Ramos (cell line): Measurements from ENCODE around the gene CHEK1.
"Not testable (repeated sequence)": the region's sequence is repeated elsewhere in the genome, so short reads cannot be mapped to it uniquely, and the experiment has no call there.

Source experiments
- in situ Hi-C: fragments of 300-500 bp; cut with MboI; formaldehyde crosslinking; loops from one replicate; pipeline ENCODE4 v1.14.3; 2022; ENCODE audit warnings: low sequenced_read_pairs; ENCODE audit not compliant: unreplicated experiment

The CHEK1 gene

GRCh38 chr11:125624756-125625213 lies at the start of gene CHEK1:
Gene CHEK1 (plus strand): TSS chr11:125625163. CDS start chr11:125626769, 1,606 bp downstream.
- in situ Hi-C loops, result loop anchor here (25.0 kb wide), 2 partner anchors 263 to 588 kb away; partner anchors contain the start of genes FAM118B, HYLS1 and RPUSD4

GRCh38 chr11:125577181-125577580 lies 47.8 kb upstream of the CHEK1 start:
- in situ Hi-C loops, result not testable (repeated sequence)

GRCh38 chr11:125578783-125579182 lies 46.2 kb upstream of the CHEK1 start:
- in situ Hi-C loops, result no loop called here

DNA sequence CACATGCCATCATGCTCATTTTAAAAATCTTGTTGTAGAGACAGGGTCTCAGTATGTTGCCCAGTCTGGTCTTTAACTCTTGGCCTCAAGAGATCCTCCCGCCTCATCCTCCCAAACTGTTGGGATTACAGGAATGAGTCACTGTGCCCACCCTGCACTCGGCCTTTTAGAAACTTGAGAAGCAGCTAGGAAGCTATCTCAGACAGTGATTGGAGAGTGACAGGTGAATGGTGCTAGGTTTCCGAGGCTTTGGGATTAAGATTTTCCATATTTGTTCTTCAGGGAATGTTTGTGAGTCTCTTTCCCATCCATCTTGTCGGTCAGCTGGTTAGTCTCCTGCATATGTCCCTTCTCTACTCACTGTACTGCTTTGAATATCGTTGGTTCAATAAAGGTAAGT lies 45.2 kb upstream of the CHEK1 start:
- in situ Hi-C loops, result no loop called here

- in situ Hi-C loops, result no loop called here
These were observed 41.5 kb upstream of the CHEK1 start for GRCh38 chr11:125583496-125583895.

DNA sequence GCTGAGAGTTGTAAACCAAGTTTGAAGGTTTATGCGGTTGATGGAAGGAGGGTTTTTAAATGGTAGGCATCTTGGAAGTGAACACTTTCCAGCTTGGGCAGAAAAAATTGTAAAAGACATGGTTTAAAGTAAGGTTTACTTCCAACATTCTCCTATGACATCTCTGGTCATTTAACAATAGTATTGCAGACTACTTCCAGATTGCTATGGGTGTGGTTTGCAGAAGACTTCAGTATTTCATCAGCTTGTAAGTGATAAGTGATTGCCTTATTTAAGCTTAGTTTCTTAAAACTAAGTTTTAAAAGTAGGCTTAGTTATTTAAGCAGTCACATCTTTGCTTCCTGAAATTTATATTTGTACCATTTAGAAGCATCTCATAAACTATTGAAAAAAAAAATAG lies 39.5 kb upstream of the CHEK1 start:
- in situ Hi-C loops, result no loop called here

GRCh38 chr11:125586623-125587022 lies 38.3 kb upstream of the CHEK1 start:
- in situ Hi-C loops, result no loop called here

- in situ Hi-C loops, result no loop called here
These were observed 37.5 kb upstream of the CHEK1 start for GRCh38 chr11:125587480-125587879.

DNA sequence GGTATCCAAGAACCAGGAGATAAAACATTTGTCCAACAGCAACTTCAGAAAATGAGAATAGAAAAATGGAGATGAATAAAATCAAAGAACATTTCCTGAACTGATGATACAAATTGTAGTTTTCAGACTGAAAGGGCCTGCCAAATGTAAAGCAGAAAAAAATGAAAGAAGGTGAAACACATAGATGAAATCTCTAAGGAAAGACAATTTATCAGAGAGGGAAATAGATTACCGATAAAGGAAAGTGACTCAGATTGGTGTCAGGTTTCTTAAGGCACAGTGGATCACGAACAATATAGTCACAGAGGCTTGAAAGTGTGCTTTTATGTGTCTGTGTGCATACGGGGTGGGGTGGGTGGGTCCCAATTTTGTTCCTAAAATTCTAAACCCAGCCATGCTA lies 36.5 kb upstream of the CHEK1 start:
- in situ Hi-C loops, result no loop called here

- in situ Hi-C loops, result no loop called here
These were observed 33.2 kb upstream of the CHEK1 start for GRCh38 chr11:125591649-125592304.

DNA sequence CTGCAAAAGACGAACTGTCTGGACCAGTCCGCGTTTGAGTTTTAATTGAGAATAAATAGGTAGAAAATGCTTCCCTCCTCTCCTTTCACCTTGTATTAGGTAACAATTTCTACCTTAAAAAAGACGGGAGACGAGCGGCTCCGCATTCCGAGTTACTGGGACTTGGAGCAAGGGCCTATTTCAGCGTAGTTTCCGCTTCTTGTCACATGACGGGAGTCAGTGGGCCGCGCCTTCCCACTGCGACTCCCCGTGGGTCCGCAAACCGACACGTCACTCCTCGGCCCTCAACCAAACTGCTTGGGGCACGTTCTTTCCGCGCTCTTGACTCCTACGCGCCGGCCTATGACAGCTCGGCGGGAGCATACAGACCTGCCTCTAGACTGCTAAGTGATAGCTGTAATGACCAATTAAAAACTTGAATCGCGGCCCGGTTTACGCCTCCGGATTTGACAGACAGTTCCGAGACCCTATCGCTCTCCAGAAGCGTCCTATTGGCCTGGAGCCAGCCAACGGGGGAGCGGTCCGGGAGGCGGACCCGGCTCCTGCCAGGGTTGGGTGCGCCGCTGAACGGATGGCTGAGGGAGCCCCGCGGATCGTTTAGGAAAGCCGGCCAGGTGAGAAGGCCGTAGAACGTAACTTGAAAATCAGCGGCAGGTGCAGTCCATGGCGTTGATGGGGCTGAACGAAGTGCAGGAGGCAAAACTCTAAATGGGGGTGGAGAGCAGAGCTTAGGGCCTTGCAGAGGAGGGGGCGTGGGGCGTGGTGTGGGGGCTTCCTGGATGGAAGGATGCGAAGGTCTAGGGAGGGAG lies 32.5 kb upstream of the CHEK1 start, which contains the start of gene STT3A:
Gene STT3A (plus strand): TSS at position 548 of the 809 bp plus-strand sequence. CDS start 3,064 bp downstream, outside the sequence.
- in situ Hi-C loops, result no loop called here

GRCh38 chr11:125593114-125593820 lies 31.7 kb upstream of the CHEK1 start:
- in situ Hi-C loops, result no loop called here

DNA sequence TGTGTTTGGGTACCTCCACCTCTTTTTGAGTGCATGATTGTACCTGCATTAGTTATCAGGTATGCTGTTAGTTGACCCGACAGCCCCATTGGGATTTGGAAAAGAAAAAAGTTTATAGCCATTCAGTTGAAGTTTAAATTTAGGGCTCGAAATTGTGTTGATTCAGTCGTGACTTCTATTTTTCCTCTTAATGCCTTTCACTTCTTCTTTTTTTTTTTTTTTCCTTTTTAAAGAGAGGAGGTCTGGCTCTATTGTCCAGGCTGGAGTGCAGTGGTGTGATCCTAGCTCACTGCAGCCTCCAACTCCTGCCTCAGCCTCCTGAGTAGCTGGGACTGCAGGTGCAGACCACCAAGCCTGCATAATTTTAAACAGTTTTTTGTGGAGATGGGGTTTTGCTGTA lies 30.0 kb upstream of the CHEK1 start:
- in situ Hi-C loops, result no loop called here

DNA sequence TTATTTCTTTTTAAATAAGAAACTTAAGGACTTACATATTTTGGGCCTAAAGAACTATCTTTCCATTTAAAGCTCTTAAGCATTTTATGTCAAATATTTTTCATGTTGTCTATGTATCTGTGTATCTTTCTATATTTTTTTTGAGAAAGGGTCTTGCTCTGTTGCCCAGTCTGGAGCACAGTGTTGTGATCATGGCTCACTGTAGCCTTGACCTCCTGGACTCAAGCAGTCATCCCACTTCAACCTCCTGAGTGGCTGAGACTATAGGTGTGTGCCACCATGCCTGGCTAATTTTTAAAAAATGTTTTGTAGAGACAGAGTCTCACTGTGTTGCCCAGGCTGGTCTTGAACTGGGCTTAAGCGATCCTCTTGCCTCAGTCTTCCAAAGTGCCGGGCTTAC lies 24.3 kb upstream of the CHEK1 start:
- in situ Hi-C loops, result loop anchor here (25.0 kb wide), 1 partner anchor 612 kb away; the partner anchor contains the start of genes FAM118B and RPUSD4

- in situ Hi-C loops, result loop anchor here (25.0 kb wide), 1 partner anchor 609 kb away; the partner anchor contains the start of genes FAM118B and RPUSD4
These were observed 21.8 kb upstream of the CHEK1 start for GRCh38 chr11:125603207-125603606.

GRCh38 chr11:125605417-125605816 lies 19.5 kb upstream of the CHEK1 start:
- in situ Hi-C loops, result loop anchor here (25.0 kb wide), 1 partner anchor 607 kb away; the partner anchor contains the start of genes FAM118B and RPUSD4

DNA sequence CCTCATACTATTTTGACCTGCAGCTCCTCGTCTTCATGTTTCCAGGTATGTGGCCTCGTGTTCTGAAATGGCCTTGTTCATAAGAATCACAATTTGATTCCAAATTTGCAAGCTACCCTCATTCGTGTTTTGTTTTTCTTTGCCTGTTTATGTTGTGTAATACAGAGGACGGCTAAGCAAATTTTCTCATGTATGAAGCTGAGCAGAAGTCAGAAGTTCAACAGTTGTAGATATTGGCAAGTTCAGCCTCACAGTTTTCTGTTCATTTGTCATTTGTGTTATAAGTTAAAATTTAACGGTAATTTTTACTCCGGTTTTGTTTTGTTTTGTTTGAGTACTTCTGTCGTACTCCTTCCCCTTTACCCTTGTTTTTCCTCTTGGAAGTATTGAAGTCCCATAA lies 15.4 kb upstream of the CHEK1 start:
- in situ Hi-C loops, result loop anchor here (25.0 kb wide), 1 partner anchor 603 kb away; the partner anchor contains the start of genes FAM118B and RPUSD4

GRCh38 chr11:125618383-125618782 lies 6.6 kb upstream of the CHEK1 start:
- in situ Hi-C loops, result loop anchor here (25.0 kb wide), 1 partner anchor 594 kb away; the partner anchor contains the start of genes FAM118B and RPUSD4

DNA sequence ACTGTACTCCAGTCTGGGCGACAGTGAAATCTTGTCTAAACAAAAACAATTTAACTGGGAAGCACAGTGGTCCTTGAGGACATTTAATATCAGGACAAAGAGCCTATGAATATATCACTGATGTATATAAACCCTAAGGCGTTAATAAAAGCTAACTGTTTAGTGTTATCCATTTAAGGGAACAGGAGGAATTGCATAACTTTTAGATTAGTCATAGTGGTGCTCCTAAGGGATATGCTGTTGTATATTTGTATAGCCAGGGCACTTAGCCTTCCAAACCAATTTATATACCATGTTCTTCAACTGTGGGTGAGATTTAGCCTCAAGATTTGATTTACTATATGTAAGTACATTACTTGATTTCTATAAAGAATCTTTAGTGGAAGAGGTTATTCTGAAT lies 3.0 kb upstream of the CHEK1 start:
- in situ Hi-C loops, result loop anchor here (25.0 kb wide), 1 partner anchor 590 kb away; the partner anchor contains the start of genes FAM118B and RPUSD4

DNA sequence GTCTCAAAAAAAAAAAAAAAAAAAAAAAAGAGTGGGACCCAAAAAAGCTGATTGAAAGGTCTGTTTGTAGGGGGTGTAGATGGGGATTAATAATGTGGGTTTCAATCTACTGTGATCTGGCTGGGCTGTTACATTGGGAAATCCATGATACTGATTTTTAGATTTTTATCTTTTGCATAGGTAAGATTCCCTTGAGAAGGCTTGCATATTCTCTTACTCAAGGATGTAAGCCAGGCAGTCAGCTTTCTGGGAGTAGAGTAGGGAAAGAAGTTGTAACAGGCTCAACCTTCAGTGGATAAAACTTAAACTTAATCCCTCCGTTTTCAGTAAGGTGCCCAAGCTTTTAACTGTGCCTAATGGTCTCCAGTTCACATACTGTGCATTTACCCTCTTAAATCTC lies 1.9 kb upstream of the CHEK1 start:
- in situ Hi-C loops, result loop anchor here (25.0 kb wide), 1 partner anchor 589 kb away; the partner anchor contains the start of genes FAM118B and RPUSD4
